LoVo (cell line): Measurements from ENCODE around the gene SYNGAP1.
"Not testable (repeated sequence)": the region's sequence is repeated elsewhere in the genome, so short reads cannot be mapped to it uniquely, and the experiment has no call there.

ENCODE experiments used
- DNase-seq: peaks from one replicate; pipeline ENCODE4 v3.0.0-alpha.2; 2016; ENCODE audit warnings: low spot score

The SYNGAP1 gene

GRCh38 chr6:33477864-33478263 lies 58.0 kb downstream of the SYNGAP1 start:
- no peak for DNase-seq

- DNase-seq: no peak
These were observed 61.3 kb downstream of the SYNGAP1 start for GRCh38 chr6:33481192-33481591.

DNA sequence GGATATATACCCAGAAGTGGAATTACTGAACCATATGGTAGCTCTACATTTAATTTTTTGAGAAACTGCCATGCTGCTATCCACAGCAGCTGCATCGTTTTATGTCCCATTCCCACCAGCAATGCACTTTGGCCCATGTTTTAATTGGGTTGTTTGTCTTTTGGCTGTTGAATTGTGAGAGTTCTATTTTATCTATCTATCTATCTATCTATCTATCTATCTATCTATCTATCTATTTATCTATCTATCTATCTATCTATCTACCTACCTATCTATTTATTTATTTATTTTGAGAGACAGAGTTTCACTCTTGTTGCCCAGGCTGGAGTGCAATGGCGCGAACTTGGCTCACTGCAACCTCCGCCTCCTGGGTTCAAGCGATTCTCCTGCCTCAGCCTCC lies 62.8 kb downstream of the SYNGAP1 start:
- DNase-seq: not testable (repeated sequence)

DNA sequence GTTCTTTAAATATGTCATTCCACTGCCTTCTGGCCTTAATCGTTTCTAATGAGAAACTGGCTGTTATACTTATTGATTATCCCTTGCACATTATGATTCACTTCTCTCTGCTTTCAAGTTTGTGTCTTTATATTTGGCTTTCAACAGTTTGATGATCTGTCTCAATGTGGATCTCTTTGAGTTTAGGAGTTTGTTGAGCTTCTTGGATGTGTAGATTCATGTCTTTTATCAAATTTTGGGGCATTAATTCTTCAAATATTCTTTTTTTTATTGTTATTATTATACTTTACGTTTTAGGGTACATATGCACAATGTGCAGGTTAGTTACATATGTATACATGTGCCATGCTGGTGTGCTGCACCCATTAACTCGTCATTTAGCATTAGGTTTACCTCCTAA lies 63.8 kb downstream of the SYNGAP1 start:
- DNase-seq: no peak

GRCh38 chr6:33484673-33485262 lies 64.9 kb downstream of the SYNGAP1 start:
- DNase-seq: not testable (repeated sequence)

GRCh38 chr6:33485680-33486079 lies 65.8 kb downstream of the SYNGAP1 start:
- not testable (repeated sequence) for DNase-seq

DNA sequence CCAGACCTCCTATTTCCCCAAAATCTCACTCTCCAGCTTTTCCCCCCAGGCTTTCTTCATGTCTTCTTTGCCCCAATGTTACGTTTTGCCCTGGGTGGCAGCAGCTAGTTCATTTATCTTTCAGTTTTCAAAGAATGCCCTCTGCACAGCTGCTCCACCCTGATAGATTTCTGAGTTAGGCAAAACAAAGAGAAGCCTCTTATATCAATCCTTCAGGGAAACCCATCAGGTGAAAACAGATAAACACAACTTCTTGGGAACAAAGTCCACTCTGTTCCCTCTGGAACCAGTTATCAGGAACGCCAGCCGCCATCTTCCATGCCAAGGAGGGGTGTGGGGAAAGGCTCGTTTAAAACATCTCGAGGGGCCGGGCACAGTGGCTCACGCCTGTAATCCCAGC lies 68.5 kb downstream of the SYNGAP1 start:
- no peak for DNase-seq

DNA sequence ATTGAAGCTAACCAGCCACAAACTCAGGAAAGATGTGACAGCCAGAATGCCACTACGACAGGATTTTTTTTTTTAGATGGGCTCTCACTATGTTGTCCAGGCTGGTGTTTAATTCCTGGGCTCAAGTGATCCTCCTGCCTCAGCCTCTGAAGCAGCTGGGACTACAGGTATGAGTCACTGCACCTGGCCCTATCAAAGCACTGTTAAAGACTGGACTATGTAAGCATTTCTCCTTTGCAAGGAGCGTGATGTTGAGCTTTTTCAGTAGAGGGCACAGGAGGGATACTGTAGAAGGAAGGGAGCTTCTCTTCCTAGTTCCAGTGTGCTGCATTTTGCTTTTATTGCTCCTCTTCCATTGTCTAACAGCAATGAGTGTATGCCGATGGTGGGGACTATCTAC lies 70.3 kb downstream of the SYNGAP1 start:
- DNase-seq: no peak

GRCh38 chr6:33490621-33491020 lies 70.8 kb downstream of the SYNGAP1 start:
- DNase-seq: no peak

DNA sequence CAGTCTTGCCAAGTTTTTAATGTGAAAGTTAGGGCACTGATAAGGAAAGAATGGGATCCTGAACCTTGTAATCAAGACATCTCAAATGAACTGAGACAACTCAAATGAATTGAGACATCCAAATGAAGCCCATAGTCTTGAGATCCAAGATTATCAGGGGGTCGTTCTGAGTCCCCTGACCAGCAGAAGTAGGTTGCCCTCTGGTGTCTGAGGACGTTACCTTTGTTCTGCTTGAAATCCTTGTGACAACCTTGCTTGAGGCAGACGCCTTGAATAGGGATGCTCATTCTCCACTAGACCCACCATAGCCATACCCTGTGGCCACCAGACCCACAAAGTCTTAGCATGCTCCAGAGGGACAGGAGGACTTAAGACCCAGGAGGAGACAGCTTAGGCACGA lies 72.2 kb downstream of the SYNGAP1 start:
- DNase-seq: no peak

GRCh38 chr6:33497157-33497556 lies 77.3 kb downstream of the SYNGAP1 start:
- no peak for DNase-seq

DNA sequence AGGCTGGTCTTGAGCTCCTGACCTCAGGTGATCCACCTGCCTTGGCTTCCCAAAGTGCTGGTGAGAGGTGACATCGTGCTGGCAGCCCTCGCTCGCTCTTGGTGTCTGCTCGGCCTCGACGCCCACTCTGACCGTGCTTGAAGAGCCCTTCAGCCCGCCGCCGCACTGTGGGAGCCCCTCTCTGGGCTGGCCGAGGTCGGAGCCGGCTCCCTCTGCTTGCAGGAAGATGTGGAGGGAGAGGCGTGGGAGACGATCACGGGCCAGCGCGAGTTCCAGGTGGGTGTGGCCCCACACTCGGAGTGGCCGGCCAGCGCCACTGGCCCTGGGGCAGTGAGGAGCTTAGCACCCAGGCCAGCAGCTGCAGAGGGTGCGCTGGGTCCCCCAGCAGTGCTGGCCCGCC lies 82.6 kb downstream of the SYNGAP1 start:
- no peak for DNase-seq

- DNase-seq: no peak
These were observed 84.6 kb downstream of the SYNGAP1 start for GRCh38 chr6:33504486-33504885.
